ENCODE measurements around the gene SPRR2B.

DNA sequence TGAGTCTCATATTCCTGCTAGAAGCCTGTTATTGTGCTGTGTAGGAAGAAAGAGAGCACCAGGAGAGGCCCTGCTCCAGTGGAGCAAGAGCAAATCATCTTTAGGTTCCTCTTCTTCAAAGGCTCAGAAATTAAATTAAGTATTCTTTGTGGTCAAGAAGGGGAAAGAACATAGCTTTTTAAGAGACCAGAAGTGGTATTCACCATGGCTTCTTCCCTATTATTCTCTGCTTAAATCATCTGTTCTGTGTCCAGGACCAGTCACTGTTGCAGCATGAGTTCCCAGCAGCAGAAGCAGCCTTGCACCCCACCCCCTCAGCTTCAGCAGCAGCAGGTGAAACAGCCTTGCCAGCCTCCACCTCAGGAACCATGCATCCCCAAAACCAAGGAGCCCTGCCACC lies 39.3 kb downstream of the SPRR2B start:
- TF ChIP-seq, protein P1, sequence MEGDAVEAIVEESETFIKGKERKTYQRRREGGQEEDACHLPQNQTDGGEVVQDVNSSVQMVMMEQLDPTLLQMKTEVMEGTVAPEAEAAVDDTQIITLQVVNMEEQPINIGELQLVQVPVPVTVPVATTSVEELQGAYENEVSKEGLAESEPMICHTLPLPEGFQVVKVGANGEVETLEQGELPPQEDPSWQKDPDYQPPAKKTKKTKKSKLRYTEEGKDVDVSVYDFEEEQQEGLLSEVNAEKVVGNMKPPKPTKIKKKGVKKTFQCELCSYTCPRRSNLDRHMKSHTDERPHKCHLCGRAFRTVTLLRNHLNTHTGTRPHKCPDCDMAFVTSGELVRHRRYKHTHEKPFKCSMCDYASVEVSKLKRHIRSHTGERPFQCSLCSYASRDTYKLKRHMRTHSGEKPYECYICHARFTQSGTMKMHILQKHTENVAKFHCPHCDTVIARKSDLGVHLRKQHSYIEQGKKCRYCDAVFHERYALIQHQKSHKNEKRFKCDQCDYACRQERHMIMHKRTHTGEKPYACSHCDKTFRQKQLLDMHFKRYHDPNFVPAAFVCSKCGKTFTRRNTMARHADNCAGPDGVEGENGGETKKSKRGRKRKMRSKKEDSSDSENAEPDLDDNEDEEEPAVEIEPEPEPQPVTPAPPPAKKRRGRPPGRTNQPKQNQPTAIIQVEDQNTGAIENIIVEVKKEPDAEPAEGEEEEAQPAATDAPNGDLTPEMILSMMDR (optimal IDR thresholded peaks at IDR 0.05 in 1 of 3, IDR thresholded peaks at IDR 0.05 in 1 of 3, conservative IDR thresholded peaks at IDR 0.05 in 1 of 3; ENCODE audit: extremely low read depth in 1 of 3, insufficient read depth in 2 of 3, low read length in 3 of 3): no peak
- TF ChIP-seq EZH2 (IDR thresholded peaks at IDR 0.05; ENCODE audit: low read length): no peak
